Ramos (cell line): ENCODE results near the gene MSMO1.

Experiments
- in situ Hi-C: fragments of 300-500 bp; cut with MboI; formaldehyde crosslinking; loops from one replicate; pipeline ENCODE4 v1.14.3; 2022; ENCODE audit warnings: low sequenced_read_pairs; ENCODE audit not compliant: unreplicated experiment

The MSMO1 gene

DNA sequence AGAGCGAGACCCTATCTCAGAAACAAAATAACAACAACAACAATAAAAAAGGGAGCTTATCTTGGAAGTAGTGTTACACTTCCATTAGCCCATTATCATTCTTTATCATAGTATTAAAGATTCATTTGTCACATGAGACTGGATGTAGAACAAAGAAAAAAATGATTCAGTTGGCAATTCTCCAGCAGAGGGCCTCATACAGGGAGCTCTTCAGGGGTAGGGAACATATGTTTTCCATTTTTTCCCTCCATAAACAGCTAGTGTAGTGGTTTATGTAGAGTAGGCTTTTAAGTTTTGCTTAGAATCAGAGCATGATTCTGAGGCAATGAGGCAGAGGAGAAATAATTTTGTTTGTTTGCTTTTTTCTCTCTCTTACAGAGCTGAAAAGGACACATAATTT, 57.1 kb downstream of the MSMO1 start:
- in situ Hi-C loops = no loop called here

DNA sequence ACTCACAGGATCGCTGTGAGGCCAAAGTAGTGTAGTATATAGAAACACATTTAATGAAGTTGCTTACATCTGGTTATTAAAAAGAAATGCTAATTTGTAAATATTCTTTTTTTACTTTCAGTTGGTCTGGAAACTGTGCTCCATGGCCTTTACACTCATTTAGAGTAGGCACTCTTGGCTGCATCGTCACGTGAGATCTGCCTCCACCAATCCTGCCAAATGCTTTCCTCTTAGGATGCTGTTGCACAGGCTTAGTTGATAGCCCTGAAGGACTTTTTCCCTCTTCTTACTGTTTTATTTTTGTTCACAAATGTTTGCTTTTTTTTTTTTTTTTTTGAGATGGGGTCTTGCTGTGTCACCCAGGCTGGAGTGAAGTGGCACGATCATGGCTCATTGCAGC, 57.7 kb downstream of the MSMO1 start:
- in situ Hi-C loops = no loop called here

DNA sequence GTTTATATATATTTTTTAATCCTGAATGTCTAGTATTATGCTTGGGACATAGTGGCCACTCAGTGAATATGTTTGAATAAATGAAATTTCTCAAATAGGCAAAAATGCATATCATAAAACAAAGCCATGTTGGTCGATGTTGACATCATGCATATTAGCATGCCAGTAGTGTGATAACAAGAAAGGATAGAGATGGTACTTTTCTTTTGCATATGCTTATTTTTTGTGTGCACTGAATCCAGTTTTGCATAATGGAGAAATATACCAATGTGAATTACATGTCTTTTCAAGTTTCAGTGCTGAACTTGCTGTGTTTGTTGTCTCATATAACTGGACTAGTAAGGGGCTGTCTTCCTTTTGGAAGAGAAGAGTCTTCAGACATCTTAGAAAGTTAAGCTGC, 58.9 kb downstream of the MSMO1 start:
- in situ Hi-C loops = no loop called here

DNA sequence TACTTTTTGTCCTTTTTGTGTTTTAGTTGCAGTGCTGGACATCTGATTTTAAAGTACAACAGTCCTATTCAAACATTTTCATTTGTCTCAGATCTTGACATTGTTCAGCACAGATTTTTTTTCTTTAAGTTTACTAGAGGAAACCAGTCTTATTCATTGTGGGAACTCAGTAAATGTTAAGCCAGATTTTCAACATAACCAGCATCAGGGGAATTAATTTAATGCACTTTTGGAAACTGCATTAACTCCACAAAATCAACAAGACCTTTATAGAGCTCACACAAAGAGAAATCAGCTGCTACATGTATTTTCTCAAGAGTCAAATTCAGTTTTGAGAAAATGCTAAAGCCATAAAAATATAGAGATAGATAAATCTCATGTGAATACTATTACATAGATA, 61.3 kb downstream of the MSMO1 start:
- in situ Hi-C loops = no loop called here
